Keratinocyte (primary cell): ENCODE data around the gene CCNDBP1.

Experiments
- EZH2 ChIP-seq: IDR thresholded peaks from one replicate; pipeline ENCODE4 v1.6.1; 2012; ENCODE audit warnings: inconsistent platforms, mild to moderate bottlenecking, low read length, moderate library complexity
- TF ChIP-seq, protein P1 (sequence below), 3 experiments: IDR thresholded peaks in 1 of 3; conservative IDR thresholded peaks in 1 of 3; optimal IDR thresholded peaks in 1 of 3; 2 replicates in 2 of 3; 3 replicates in 1 of 3; pipeline versions ENCODE3 to v1.5.1; 2011; ENCODE audit warnings: low read length in 3 of 3, mild to moderate bottlenecking in 3 of 3, moderate library complexity in 2 of 3, control low read depth in 1 of 3, inconsistent platforms in 1 of 3; ENCODE audit not compliant: insufficient read depth in 2 of 3; ENCODE audit errors: extremely low read depth in 1 of 3

DNA sequence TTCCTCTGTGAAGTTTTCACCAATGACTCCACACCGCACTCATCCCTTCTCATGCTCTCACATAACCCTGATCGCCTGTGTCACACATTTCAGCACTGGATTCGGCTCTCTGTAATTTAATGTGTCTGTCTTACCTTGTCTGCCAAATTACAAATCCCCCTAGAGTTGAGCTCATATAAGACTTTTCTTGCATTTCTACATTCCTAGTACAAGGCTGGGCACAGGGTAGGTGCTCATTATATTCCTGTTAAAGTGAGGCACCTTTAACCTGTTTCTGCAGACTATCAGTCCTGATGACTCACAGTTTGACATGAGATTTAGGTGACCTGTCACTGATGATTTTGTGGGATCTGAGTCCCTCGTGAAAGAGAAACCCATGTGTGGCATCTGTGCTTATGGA, 58.9 kb downstream of the CCNDBP1 start:
- TF ChIP-seq, protein P1, sequence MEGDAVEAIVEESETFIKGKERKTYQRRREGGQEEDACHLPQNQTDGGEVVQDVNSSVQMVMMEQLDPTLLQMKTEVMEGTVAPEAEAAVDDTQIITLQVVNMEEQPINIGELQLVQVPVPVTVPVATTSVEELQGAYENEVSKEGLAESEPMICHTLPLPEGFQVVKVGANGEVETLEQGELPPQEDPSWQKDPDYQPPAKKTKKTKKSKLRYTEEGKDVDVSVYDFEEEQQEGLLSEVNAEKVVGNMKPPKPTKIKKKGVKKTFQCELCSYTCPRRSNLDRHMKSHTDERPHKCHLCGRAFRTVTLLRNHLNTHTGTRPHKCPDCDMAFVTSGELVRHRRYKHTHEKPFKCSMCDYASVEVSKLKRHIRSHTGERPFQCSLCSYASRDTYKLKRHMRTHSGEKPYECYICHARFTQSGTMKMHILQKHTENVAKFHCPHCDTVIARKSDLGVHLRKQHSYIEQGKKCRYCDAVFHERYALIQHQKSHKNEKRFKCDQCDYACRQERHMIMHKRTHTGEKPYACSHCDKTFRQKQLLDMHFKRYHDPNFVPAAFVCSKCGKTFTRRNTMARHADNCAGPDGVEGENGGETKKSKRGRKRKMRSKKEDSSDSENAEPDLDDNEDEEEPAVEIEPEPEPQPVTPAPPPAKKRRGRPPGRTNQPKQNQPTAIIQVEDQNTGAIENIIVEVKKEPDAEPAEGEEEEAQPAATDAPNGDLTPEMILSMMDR (optimal IDR thresholded peaks at IDR 0.05 in 1 of 3, IDR thresholded peaks at IDR 0.05 in 1 of 3, conservative IDR thresholded peaks at IDR 0.05 in 1 of 3; ENCODE audit: extremely low read depth in 1 of 3, insufficient read depth in 2 of 3, low read length in 3 of 3): no peak
- TF ChIP-seq EZH2: no peak
